ENCODE results near the gene PRKN. TPM values are rescaled to one million over a fixed set of nuclear protein-coding genes. Genes with fewer than 3 reads are reported as not detected.
A peak's percentile ranks its signal among the peaks of the same experiment; 100 is the strongest.

PRKN gene
- total and polyA plus RNA-seq, 9 of the 15 experiments (the other 6 are each of a cell fraction or from before 2014, with no cell fraction given), result 0.03 to 0.96 (median 0.15) TPM; not detected in 2

GRCh38 chr6:161418463-161418945 lies 1309.1 kb downstream of the PRKN start:
- Histone ChIP-seq H3K4me3 (no peak overlapping the region), H3K79me2 (ENCODE audit: control insufficient read depth, insufficient read depth, low read length) (no peaks in the 10 kb centered on the region), H3K36me3 (ENCODE audit: control insufficient read depth, insufficient read depth, low read length) (no peaks in the 10 kb centered on the region), H2AFZ (ENCODE audit: low read depth, low read length) (peak overlapping the region; percentile 36; the same call in 1 of the 2 replicates), H3K4me2 (ENCODE audit: insufficient read depth, low read length) (no peak overlapping the region), H3K9me1 (ENCODE audit: control insufficient read depth, insufficient read depth, low read length) (no peaks in the 10 kb centered on the region), H4K20me1 (replicated peaks; ENCODE audit: control insufficient read depth, insufficient read depth, low read length) (no peaks in the 10 kb centered on the region), H3K27ac (ENCODE audit: extremely low read depth, low read depth, low read length) (no peak overlapping the region), H3K4me1 (replicated peaks in 1 of 2; ENCODE audit: control insufficient read depth in 2 of 2, insufficient read depth in 2 of 2, low read length in 2 of 2) (peaks cover 3 to 8% of the 10 kb centered on the region in 2 experiments; a peak in 4 of 5 replicates), H3K9ac (ENCODE audit: insufficient read depth in 1 of 2, low read depth in 2 of 2, low read length in 2 of 2) (no peak overlapping the region), H3K27me3 (ENCODE audit: control insufficient read depth in 2 of 2, insufficient read depth in 2 of 2, low read length in 2 of 2) (peaks cover 39 to 55% of the 10 kb centered on the region in 2 experiments; a peak in 4 of 5 replicates), H3K9me3 (replicated peaks; ENCODE audit: control insufficient read depth, insufficient read depth, low read depth, low read length) (no peaks in the 10 kb centered on the region)
- ChIA-PET POLR2A (interaction anchor here (0.6 to 1.4 kb wide), 8 partner anchors 8 to 79 kb away, joined by 3 to 5 read pairs (median 4); no protein-coding TSS in a partner anchor), CTCF (ENCODE audit: low intra/inter-chr PET ratio) (no interaction called here)
- intact Hi-C loops (cut with micrococcal nuclease) (loop anchor here (1.0 kb wide), 2 partner anchors 80 to 277 kb away; no protein-coding TSS in a partner anchor), in situ Hi-C loops (cut with MboI) (no loop called here)
- under 1% methylated on average over 7 of the region's 7 CpGs for WGBS (ENCODE audit: insufficient coverage, low coverage, missing lambda C conversion rate)
- FAIRE-seq (peak; percentile 81), DNase-seq (ENCODE audit: extremely low read depth in 1 of 4, low spot score in 3 of 4) (peak; percentile 57 to 81 (median 63)), ATAC-seq (peak; percentile 87)
- no TSS peak for BruUV-seq (replicated peaks)
- no peak for TF ChIP-seq NR2C2 (CRISPR knock-in tag; IDR thresholded peaks at IDR 0.05)
- no peak for TF ChIP-seq NR2C2 (tag; IDR thresholded peaks at IDR 0.05)
- TF ChIP-seq ZNF277 (CRISPR knock-in tag; IDR thresholded peaks at IDR 0.05; ENCODE audit: borderline replicate concordance), result no peak
- TF ChIP-seq SIN3A (IDR thresholded peaks at IDR 0.05; ENCODE audit: borderline replicate concordance in 2 of 2, control insufficient read depth in 1 of 2, low read depth in 2 of 2, low read length in 2 of 2), result no peak
- TF ChIP-seq SRSF7 (optimal IDR thresholded peaks at IDR 0.05; ENCODE audit: low read depth, low read length), result no peak
- TF ChIP-seq CTCF (IDR thresholded peaks at IDR 0.05 in 2 of 3, conservative IDR thresholded peaks at IDR 0.05 in 1 of 3; ENCODE audit: insufficient read depth in 2 of 3, low read depth in 1 of 3, low read length in 3 of 3), result peak; percentile 62 to 85 (median 76); a peak in 5 of 6 replicates
- TF ChIP-seq PHB (CRISPR knock-in tag; IDR thresholded peaks at IDR 0.05), result no peak
- 0 out of 2 replicates have a peak, but pooled peaks have one; percentile 32 for TF ChIP-seq SMC3 (conservative IDR thresholded peaks at IDR 0.05; ENCODE audit: insufficient read depth, low read depth, low read length)
- TF ChIP-seq DEAF1 (CRISPR knock-in tag; IDR thresholded peaks at IDR 0.05), result peak; percentile 75
- no peak for TF ChIP-seq GABPB1 (CRISPR knock-in tag; IDR thresholded peaks at IDR 0.05)
- TF ChIP-seq HMG20B (CRISPR knock-in tag; IDR thresholded peaks at IDR 0.05), result no peak
- no peak for TF ChIP-seq ZFP30 (CRISPR knock-in tag; IDR thresholded peaks at IDR 0.05; ENCODE audit: borderline replicate concordance)
- peak; percentile 77 to 85 for TF ChIP-seq RAD21 (CRISPR knock-in tag; conservative IDR thresholded peaks at IDR 0.05 in 1 of 2, IDR thresholded peaks at IDR 0.05 in 1 of 2)
- 0 out of 4 replicates have a peak, but pooled peaks have one; percentile 36 to 38 for TF ChIP-seq FOXK2 (conservative IDR thresholded peaks at IDR 0.05 in 1 of 2, IDR thresholded peaks at IDR 0.05 in 1 of 2; ENCODE audit: low read depth in 2 of 2)
